ENCODE results near the gene DCP2.

The DCP2 gene

GRCh38 chr5:112995764-112996618 is 19.4 kb downstream of the DCP2 start:
- TF ChIP-seq CTCF (conservative IDR thresholded peaks at IDR 0.05; ENCODE audit: low read depth, low read length) = peak; percentile 91
- H3K4me3 ChIP-seq (ENCODE audit: low read depth, low read length) = no peak overlapping the region
- peak; percentile 85 for DNase-seq (ENCODE audit: low read depth)

GRCh38 chr5:112996830-112997374 is 20.3 kb downstream of the DCP2 start:
- no peak overlapping the region for H3K4me3 ChIP-seq (ENCODE audit: low read depth, low read length)
- DNase-seq (ENCODE audit: low read depth) = peak; percentile 18
- no peak for TF ChIP-seq CTCF (conservative IDR thresholded peaks at IDR 0.05; ENCODE audit: low read depth, low read length)

GRCh38 chr5:112998296-112998695 is 21.7 kb downstream of the DCP2 start:
- DNase-seq (ENCODE audit: low read depth) = no peak
- TF ChIP-seq CTCF (conservative IDR thresholded peaks at IDR 0.05; ENCODE audit: low read depth, low read length) = no peak
- no peak overlapping the region for H3K4me3 ChIP-seq (ENCODE audit: low read depth, low read length)

- no peak for DNase-seq (ENCODE audit: low read depth)
- TF ChIP-seq CTCF (conservative IDR thresholded peaks at IDR 0.05; ENCODE audit: low read depth, low read length) = no peak
Observed at GRCh38 chr5:113000466-113000865, 23.9 kb downstream of the DCP2 start.

GRCh38 chr5:113002423-113002822 is 25.8 kb downstream of the DCP2 start:
- no peak overlapping the region for H3K4me3 ChIP-seq (ENCODE audit: low read depth, low read length)
- TF ChIP-seq CTCF (conservative IDR thresholded peaks at IDR 0.05; ENCODE audit: low read depth, low read length) = no peak
- no peak for DNase-seq (ENCODE audit: low read depth)

More at GRCh38 chr5:113000466-113000865, 23.9 kb downstream of the DCP2 start:
- H3K4me3 ChIP-seq (ENCODE audit: low read depth, low read length) = no peak overlapping the region

GRCh38 chr5:113003763-113004162 is 27.2 kb downstream of the DCP2 start:
- no peak for TF ChIP-seq CTCF (conservative IDR thresholded peaks at IDR 0.05; ENCODE audit: low read depth, low read length)
- no peak overlapping the region for H3K4me3 ChIP-seq (ENCODE audit: low read depth, low read length)
- DNase-seq (ENCODE audit: low read depth) = no peak

Data from choroid plexus epithelial cell (primary cell).